GM10266 (cell line): ENCODE measurements around the gene B3GLCT.

Experiments used
- DNase-seq: peaks from one replicate; pipeline ENCODE4 v3.0.0; 2012; ENCODE audit errors: extremely low spot score
- TF ChIP-seq, protein P1 (sequence below): IDR thresholded peaks from 2 replicates; pipeline ENCODE4 v1.5.1; 2012; ENCODE audit warnings: mild to moderate bottlenecking, low read depth; ENCODE audit not compliant: control insufficient read depth, insufficient read depth; ENCODE audit errors: missing control alignments

Gene B3GLCT

GRCh38 chr13:31274390-31274789 is 74.6 kb downstream of the B3GLCT start:
- DNase-seq = no peak
- TF ChIP-seq, protein P1, sequence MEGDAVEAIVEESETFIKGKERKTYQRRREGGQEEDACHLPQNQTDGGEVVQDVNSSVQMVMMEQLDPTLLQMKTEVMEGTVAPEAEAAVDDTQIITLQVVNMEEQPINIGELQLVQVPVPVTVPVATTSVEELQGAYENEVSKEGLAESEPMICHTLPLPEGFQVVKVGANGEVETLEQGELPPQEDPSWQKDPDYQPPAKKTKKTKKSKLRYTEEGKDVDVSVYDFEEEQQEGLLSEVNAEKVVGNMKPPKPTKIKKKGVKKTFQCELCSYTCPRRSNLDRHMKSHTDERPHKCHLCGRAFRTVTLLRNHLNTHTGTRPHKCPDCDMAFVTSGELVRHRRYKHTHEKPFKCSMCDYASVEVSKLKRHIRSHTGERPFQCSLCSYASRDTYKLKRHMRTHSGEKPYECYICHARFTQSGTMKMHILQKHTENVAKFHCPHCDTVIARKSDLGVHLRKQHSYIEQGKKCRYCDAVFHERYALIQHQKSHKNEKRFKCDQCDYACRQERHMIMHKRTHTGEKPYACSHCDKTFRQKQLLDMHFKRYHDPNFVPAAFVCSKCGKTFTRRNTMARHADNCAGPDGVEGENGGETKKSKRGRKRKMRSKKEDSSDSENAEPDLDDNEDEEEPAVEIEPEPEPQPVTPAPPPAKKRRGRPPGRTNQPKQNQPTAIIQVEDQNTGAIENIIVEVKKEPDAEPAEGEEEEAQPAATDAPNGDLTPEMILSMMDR = no peak

- TF ChIP-seq, protein P1 = no peak
- DNase-seq = no peak
Measured at GRCh38 chr13:31276421-31276820, 76.6 kb downstream of the B3GLCT start.

DNA sequence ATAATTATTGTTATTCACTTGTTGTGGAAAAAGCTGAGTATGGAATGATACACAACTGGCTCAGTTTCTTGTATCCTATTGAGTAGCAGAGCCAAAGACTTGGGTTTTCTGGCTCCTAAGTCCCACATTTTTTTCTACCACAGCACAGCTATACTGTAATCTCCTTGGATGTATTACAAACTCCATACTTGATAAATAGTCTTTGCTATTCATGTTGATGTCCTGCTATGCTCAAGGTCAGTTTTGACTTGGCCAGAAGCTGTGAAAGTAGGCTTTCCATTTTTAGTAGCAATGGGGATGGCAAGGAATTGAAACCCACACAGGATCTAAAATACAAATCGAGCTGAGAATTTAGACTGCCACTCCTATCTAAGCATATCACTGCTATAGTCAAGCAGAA is 79.1 kb downstream of the B3GLCT start:
- TF ChIP-seq, protein P1 = no peak
- no peak for DNase-seq

GRCh38 chr13:31282741-31283455 is 83.1 kb downstream of the B3GLCT start:
- no peak for DNase-seq
- TF ChIP-seq, protein P1 = no peak

DNA sequence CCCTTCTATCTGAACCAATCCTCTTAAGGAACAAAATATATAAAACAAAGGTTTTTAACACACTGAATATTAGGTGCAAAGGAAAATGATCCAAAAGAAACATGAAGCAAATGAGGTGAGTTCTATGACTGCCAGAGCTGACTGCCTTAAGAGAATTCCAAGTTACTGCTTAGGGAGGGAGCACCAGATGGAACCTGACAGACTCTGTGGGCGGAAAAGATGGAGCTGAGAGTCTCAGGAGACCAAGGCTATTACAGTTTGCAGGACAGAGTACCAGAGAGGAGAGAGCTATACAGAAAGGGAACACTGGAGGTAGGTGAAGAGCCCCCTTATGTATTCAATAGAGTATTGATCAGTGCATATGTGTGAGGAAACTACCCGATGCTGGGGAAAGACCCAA is 87.2 kb downstream of the B3GLCT start:
- TF ChIP-seq, protein P1 = no peak
- DNase-seq = no peak

DNA sequence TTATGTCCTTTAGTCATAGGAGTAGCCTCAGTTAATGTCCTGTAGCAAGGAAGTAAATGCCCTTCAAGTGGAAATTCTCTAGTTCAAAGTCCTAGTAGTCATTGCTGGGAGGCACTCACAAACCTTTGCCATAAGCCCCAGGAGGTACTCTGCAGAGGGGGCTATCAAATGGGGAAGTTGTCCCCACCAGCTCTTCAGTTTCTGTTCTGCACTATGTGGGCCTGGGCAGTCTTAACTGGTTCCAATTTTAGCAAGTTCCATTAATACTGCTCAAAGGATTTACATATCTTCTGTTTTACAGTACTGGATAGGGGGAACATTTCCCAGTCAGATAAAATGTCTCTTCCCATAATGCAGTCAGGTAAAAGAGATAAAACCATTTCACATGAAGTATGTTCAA is 101.3 kb downstream of the B3GLCT start:
- DNase-seq = no peak
- TF ChIP-seq, protein P1 = no peak

DNA sequence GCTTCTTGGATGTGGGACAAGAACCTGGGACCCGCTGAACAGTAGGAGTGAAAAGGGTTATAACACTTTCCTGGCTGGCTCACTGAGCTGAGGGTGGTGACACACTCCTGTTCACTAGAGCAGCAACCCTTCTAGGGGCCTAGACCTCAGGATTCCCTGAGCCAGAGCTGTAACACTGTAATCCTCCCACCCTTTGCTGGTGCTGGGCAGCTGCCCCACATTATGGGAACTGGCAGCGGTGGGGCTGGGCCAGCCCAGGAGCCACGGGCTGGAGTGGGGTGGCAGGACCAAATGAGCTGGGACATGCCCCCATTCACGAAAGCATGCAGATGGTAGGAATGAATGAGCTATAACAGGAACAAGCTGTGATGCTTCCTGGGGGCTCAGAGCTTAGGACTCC is 110.6 kb downstream of the B3GLCT start:
- no peak for DNase-seq
- TF ChIP-seq, protein P1 = no peak
